ENCODE data around the gene MAG. TPM values are rescaled to one million over a fixed set of nuclear protein-coding genes. Genes with fewer than 3 reads are reported as not detected.
A peak's percentile ranks its signal among the peaks of the same experiment; 100 is the strongest.

Gene MAG
- total and polyA plus RNA-seq, 10 of the 15 experiments (the other 5 are each of a cell fraction or from before 2014, with no cell fraction given): 0.03 to 0.82 (median 0.17) TPM; not detected in 2

DNA sequence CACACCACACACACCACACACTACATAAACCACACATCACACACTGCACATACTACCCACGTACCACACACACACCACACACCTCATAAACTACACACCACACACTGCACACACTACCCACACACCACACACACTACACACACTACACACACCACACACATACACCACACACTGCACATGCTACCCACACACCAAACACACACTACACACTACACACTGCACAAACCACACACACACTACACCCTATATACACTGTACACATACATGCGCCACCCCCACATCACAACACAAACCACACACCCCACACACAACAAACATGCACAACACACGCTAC lies 5.5 kb downstream of the MAG start:
- SMC1A ChIA-PET (ENCODE audit: uncharacterized antibody, unreplicated experiment): no interaction called here
- Histone ChIP-seq H3K9me3 (replicated peaks; ENCODE audit: control insufficient read depth, insufficient read depth, low read length) (no peaks in the 10 kb centered on the region), H3K79me2 (ENCODE audit: control insufficient read depth, insufficient read depth, low read length) (no peaks in the 10 kb centered on the region), H3K27ac (ENCODE audit: control insufficient read depth, insufficient read depth) (no peak overlapping the region), H3K9ac (ENCODE audit: control insufficient read depth, insufficient read depth, low read length) (no peak overlapping the region), H3K36me3 (ENCODE audit: control insufficient read depth in 2 of 2, insufficient read depth in 2 of 2, low read length in 1 of 2) (no peaks in the 10 kb centered on the region), H2AFZ (ENCODE audit: control insufficient read depth, low read depth, low read length) (no peak overlapping the region), H3K27me3 (replicated peaks in 1 of 2; ENCODE audit: control insufficient read depth in 2 of 2, insufficient read depth in 2 of 2, low read length in 1 of 2) (no peaks in the 10 kb centered on the region), H3K4me2 (ENCODE audit: control insufficient read depth, insufficient read depth) (no peak overlapping the region), H3K4me3 (no peak overlapping the region), H3K4me1 (ENCODE audit: control insufficient read depth, insufficient read depth, low read length) (peaks cover 26% of the 10 kb centered on the region), H4K20me1 (ENCODE audit: control insufficient read depth, insufficient read depth) (no peaks in the 10 kb centered on the region)
- RAD21 ChIA-PET (ENCODE audit: unreplicated experiment): no interaction called here
- BruUV-seq (replicated peaks): no TSS peak
- ATAC-seq (no peak), FAIRE-seq (no peak), DNase-seq (ENCODE audit: low read depth, low spot score) (no peak)
- intact Hi-C loops (cut with micrococcal nuclease; ENCODE audit: unreplicated experiment): no loop called here
- WGBS (ENCODE audit: insufficient coverage, insufficient replicate concordance, low lambda C conversion rate, missing lambda C conversion rate): 87% methylated on average over 3 of the region's 3 CpGs
- POLR2A ChIA-PET: interaction anchor here (1.9 kb wide), 1 partner anchor 36 kb away, joined by 5 read pairs; no protein-coding TSS in a partner anchor
- CTCF ChIA-PET: interaction anchor here (0.6 kb wide), 1 partner anchor 121 kb away, joined by 3 read pairs; no protein-coding TSS in a partner anchor
- in situ Hi-C loops (cut with MboI): no loop called here
- TF ChIP-seq SUPT20H (IDR thresholded peaks at IDR 0.05; ENCODE audit: borderline replicate concordance, control insufficient read depth, low read depth, low read length) (no peak), NR2C2 (IDR thresholded peaks at IDR 0.05; ENCODE audit: borderline replicate concordance, control insufficient read depth, insufficient read length, low read depth) (peak; percentile 42), CHD4 (IDR thresholded peaks at IDR 0.05) (peak; percentile 28; the same call in 1 of the 2 replicates)

DNA sequence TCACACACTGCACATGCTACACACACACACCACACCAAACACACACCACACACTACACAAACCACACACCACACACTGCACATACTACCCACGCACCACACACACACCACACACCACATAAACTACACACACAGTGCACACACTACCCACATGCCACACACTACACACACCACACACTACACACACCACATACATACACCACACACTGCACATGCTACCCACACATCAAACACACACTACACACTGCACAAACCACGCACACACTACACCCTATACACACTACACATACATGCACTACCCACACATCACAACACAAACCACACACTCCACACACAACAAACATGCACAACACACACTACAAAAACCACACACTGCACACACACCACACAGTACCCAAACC lies 6.0 kb downstream of the MAG start:
- no peaks in the 10 kb centered on the region for H3K36me3 ChIP-seq (ENCODE audit: control insufficient read depth in 2 of 2, insufficient read depth in 2 of 2, low read length in 1 of 2)
- in situ Hi-C loops (cut with MboI): no loop called here
- peak; percentile 75 for FAIRE-seq
- BruUV-seq (replicated peaks): no TSS peak
- H2AFZ ChIP-seq (ENCODE audit: control insufficient read depth, low read depth, low read length): no peak overlapping the region
- H3K27ac ChIP-seq (ENCODE audit: control insufficient read depth, insufficient read depth): no peak overlapping the region
- no peak for ATAC-seq
- no peak overlapping the region for H3K4me2 ChIP-seq (ENCODE audit: control insufficient read depth, insufficient read depth)
- H3K4me3 ChIP-seq: no peak overlapping the region
- H3K9ac ChIP-seq (ENCODE audit: control insufficient read depth, insufficient read depth, low read length): no peak overlapping the region
- 97% methylated on average over 2 of the region's 2 CpGs for WGBS (ENCODE audit: insufficient coverage, insufficient replicate concordance, low lambda C conversion rate, missing lambda C conversion rate)
- ChIA-PET RAD21 (ENCODE audit: unreplicated experiment) (no interaction called here), POLR2A (no interaction called here), CTCF (no interaction called here), SMC1A (ENCODE audit: uncharacterized antibody, unreplicated experiment) (no interaction called here)
- H4K20me1 ChIP-seq (ENCODE audit: control insufficient read depth, insufficient read depth): no peaks in the 10 kb centered on the region
- no peaks in the 10 kb centered on the region for H3K27me3 ChIP-seq (replicated peaks in 1 of 2; ENCODE audit: control insufficient read depth in 2 of 2, insufficient read depth in 2 of 2, low read length in 1 of 2)
- no peak for DNase-seq (ENCODE audit: low read depth, low spot score)
- H3K79me2 ChIP-seq (ENCODE audit: control insufficient read depth, insufficient read depth, low read length): no peaks in the 10 kb centered on the region
- H3K9me3 ChIP-seq (replicated peaks; ENCODE audit: control insufficient read depth, insufficient read depth, low read length): no peaks in the 10 kb centered on the region
- peaks cover 26% of the 10 kb centered on the region for H3K4me1 ChIP-seq (ENCODE audit: control insufficient read depth, insufficient read depth, low read length)
- intact Hi-C loops (cut with micrococcal nuclease; ENCODE audit: unreplicated experiment): no loop called here
- TF ChIP-seq NR2C2 (IDR thresholded peaks at IDR 0.05; ENCODE audit: borderline replicate concordance, control insufficient read depth, insufficient read length, low read depth) (peak; percentile 3), HDGF (IDR thresholded peaks at IDR 0.05) (peak; percentile 40; the same call in 1 of the 2 replicates)
- TF ChIP-seq, protein P1, sequence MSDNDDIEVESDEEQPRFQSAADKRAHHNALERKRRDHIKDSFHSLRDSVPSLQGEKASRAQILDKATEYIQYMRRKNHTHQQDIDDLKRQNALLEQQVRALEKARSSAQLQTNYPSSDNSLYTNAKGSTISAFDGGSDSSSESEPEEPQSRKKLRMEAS (IDR thresholded peaks at IDR 0.05; ENCODE audit: low read depth, low read length): no peak

Measured in GM12878 (cell line).